Measurements from ENCODE around the gene SCAMP5. TPM values are rescaled to one million over a fixed set of nuclear protein-coding genes. Genes with fewer than 3 reads are reported as not detected.
A peak's percentile ranks its signal among the peaks of the same experiment; 100 is the strongest.

The SCAMP5 gene
- total and polyA plus RNA-seq, 2 of the 13 experiments (the other 11 are each of a cell fraction or from before 2014, with no cell fraction given) = 34.3 to 49.0 TPM

DNA sequence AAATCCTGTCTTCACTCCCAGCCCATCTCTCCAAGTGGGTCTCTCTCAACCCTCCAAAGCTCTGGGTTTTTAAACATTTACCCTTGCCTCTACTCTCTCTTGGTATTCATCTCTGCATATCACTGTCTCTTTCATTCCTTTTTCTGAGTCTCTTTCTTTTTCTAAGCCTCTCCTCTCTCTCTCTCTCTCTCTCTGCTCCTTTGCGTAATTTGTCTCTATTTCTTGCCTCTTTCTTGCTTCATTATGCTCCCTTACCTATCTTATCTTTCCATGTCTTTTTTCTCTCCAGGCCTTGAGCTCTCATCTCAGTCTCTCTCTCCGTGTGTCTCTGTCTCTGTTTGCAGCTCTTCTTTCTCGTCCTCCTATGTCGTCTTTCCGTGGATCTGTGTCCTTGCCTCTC, 678 bp upstream of the SCAMP5 start (continued):
- TF ChIP-seq MAFK (conservative IDR thresholded peaks at IDR 0.05 in 1 of 2, IDR thresholded peaks at IDR 0.05 in 1 of 2; ENCODE audit: low read length in 2 of 2) (no peak), NPAS2 (CRISPR knock-in tag; IDR thresholded peaks at IDR 0.05; ENCODE audit: borderline replicate concordance) (no peak), PLRG1 (conservative IDR thresholded peaks at IDR 0.05) (no peak)

DNA sequence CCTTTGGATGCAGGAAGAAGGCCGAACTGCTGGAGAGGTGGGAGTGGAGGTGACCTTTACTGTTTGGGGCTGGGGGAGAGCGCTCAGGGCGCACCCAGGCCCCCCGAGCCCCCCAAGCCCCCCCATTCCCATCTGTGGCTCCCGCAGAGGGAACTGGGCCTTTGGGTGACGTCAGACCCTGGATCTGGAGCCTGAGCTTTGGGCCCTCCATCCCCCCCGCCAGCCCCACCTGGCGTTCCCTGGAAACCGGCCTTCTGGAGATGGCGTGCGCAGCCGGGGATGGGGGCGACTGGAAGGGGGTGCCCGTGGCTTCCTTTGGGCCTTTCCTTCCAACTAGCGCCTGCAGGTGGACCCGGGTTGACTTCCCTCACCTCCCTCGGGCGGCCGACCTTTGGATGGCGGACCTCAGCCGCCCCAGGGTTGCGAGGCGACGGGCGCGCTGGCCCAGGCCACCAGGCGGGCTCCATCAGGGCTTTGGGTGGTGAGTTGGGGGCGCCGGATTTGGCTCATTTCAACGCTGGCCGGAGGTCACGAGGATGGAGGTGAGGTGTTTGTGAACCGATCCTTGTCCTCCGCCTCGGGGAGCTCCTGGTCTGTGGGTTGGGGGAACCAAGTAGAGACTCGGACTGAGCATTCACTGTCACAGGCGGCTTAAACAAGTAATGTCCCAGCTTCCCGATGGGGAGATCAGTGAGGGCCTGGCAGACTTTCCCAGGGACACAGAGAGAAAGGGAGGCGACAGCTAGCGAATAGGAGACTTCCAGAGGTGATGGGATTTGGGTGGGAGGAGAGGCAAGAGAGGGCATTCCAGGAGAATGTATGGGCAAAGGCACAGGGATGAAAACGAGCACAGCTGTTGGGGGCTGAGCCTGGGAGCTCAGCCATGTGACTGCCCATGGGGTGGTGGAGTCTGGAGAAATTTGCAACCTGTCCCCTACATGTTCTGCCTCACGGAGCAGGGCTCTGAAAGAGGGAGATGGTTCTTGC, 709 bp downstream of the SCAMP5 start:
- peak; percentile 50 for DNase-seq (ENCODE audit: low spot score)
- Histone ChIP-seq H3K36me3 (replicated peaks in 1 of 2; ENCODE audit: control insufficient read depth in 1 of 2, insufficient read depth in 2 of 2, low read length in 2 of 2) (no peaks in the 10 kb centered on the region), H3K27me3 (ENCODE audit: control insufficient read depth in 1 of 2, insufficient read depth in 2 of 2, low read length in 2 of 2) (no peaks in the 10 kb centered on the region), H3K9ac (ENCODE audit: insufficient read depth, low read depth, low read length) (peak overlapping the region; percentile 62), H3K4me3 (replicated peaks in 1 of 3; ENCODE audit: insufficient read depth in 1 of 3, low read depth in 2 of 3, low read length in 3 of 3) (peak overlapping the region; percentile 79 to 96 (median 95)), H3K79me2 (ENCODE audit: insufficient read depth, low read length) (peaks cover 19% of the 10 kb centered on the region), H3K9me3 (ENCODE audit: low read length) (no peaks in the 10 kb centered on the region), H3K4me2 (ENCODE audit: low read depth, low read length) (peak overlapping the region; percentile 96), H3K4me1 (ENCODE audit: insufficient read depth, low read length) (peaks cover 21% of the 10 kb centered on the region), H2AFZ (ENCODE audit: low read length) (no peak overlapping the region), H3K27ac (ENCODE audit: extremely low read length, insufficient read depth, low read length) (peak overlapping the region; percentile 71), H4K20me1 (ENCODE audit: insufficient read depth, low read length) (no peaks in the 10 kb centered on the region; the same call in 1 of the 2 replicates)
- CTCF ChIA-PET (ENCODE audit: low intra/inter-chr PET ratio, low total read pairs) = no interaction called here
- TSS peak; percentile 49 for BruUV-seq (replicated peaks)
- FAIRE-seq = no peak
- 7% methylated on average over 24 of the region's 42 CpGs for WGBS (ENCODE audit: low lambda C conversion rate)
- in situ Hi-C loops (cut with HindIII; ENCODE audit: extremely low pct_ligation_motif_present, low pct_unique_long_range_greater_than_20kb) (no loop called here), intact Hi-C loops (cut with micrococcal nuclease; ENCODE audit: unreplicated experiment) (no loop called here)
- ATAC-seq = peak; percentile 88
- POLR2A ChIA-PET = interaction anchor here (0.9 to 2.1 kb wide), 6 partner anchors 7 to 373 kb away, joined by 3 to 17 read pairs (median 6); partner anchors contain the start of genes COX5A, FAM219B, MAN2C1 and PPCDC
- TF ChIP-seq TGIF2 (CRISPR knock-in tag; IDR thresholded peaks at IDR 0.05) = no peak
- peak; percentile 57; the same call in 1 of the 2 replicates for TF ChIP-seq PITX1 (CRISPR knock-in tag; IDR thresholded peaks at IDR 0.05)
- TF ChIP-seq, protein P1, sequence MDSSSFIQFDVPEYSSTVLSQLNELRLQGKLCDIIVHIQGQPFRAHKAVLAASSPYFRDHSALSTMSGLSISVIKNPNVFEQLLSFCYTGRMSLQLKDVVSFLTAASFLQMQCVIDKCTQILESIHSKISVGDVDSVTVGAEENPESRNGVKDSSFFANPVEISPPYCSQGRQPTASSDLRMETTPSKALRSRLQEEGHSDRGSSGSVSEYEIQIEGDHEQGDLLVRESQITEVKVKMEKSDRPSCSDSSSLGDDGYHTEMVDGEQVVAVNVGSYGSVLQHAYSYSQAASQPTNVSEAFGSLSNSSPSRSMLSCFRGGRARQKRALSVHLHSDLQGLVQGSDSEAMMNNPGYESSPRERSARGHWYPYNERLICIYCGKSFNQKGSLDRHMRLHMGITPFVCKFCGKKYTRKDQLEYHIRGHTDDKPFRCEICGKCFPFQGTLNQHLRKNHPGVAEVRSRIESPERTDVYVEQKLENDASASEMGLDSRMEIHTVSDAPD (CRISPR knock-in tag; IDR thresholded peaks at IDR 0.05) = no peak
- TF ChIP-seq, protein P2, sequence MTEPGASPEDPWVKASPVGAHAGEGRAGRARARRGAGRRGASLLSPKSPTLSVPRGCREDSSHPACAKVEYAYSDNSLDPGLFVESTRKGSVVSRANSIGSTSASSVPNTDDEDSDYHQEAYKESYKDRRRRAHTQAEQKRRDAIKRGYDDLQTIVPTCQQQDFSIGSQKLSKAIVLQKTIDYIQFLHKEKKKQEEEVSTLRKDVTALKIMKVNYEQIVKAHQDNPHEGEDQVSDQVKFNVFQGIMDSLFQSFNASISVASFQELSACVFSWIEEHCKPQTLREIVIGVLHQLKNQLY (CRISPR knock-in tag; IDR thresholded peaks at IDR 0.05) = no peak
- no peak for TF ChIP-seq ELF3 (CRISPR knock-in tag; IDR thresholded peaks at IDR 0.05)
- TF ChIP-seq ZFP36L2 (CRISPR knock-in tag; IDR thresholded peaks at IDR 0.05) = no peak
- TF ChIP-seq BORCS8-MEF2B (CRISPR knock-in tag; IDR thresholded peaks at IDR 0.05) = no peak
- TF ChIP-seq XBP1 (CRISPR knock-in tag; IDR thresholded peaks at IDR 0.05) = no peak
- TF ChIP-seq, protein P3, sequence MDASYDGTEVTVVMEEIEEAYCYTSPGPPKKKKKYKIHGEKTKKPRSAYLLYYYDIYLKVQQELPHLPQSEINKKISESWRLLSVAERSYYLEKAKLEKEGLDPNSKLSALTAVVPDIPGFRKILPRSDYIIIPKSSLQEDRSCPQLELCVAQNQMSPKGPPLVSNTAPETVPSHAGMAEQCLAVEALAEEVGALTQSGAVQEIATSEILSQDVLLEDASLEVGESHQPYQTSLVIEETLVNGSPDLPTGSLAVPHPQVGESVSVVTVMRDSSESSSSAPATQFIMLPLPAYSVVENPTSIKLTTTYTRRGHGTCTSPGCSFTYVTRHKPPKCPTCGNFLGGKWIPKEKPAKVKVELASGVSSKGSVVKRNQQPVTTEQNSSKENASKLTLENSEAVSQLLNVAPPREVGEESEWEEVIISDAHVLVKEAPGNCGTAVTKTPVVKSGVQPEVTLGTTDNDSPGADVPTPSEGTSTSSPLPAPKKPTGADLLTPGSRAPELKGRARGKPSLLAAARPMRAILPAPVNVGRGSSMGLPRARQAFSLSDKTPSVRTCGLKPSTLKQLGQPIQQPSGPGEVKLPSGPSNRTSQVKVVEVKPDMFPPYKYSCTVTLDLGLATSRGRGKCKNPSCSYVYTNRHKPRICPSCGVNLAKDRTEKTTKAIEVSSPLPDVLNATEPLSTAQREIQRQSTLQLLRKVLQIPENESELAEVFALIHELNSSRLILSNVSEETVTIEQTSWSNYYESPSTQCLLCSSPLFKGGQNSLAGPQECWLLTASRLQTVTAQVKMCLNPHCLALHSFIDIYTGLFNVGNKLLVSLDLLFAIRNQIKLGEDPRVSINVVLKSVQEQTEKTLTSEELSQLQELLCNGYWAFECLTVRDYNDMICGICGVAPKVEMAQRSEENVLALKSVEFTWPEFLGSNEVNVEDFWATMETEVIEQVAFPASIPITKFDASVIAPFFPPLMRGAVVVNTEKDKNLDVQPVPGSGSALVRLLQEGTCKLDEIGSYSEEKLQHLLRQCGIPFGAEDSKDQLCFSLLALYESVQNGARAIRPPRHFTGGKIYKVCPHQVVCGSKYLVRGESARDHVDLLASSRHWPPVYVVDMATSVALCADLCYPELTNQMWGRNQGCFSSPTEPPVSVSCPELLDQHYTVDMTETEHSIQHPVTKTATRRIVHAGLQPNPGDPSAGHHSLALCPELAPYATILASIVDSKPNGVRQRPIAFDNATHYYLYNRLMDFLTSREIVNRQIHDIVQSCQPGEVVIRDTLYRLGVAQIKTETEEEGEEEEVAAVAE (CRISPR knock-in tag; IDR thresholded peaks at IDR 0.05; ENCODE audit: borderline replicate concordance) = no peak
- TF ChIP-seq RBM39 (IDR thresholded peaks at IDR 0.05; ENCODE audit: low read depth, low read length, poor library complexity, severe bottlenecking) = no peak
- no peak for TF ChIP-seq MTF2 (CRISPR knock-in tag; IDR thresholded peaks at IDR 0.05; ENCODE audit: borderline replicate concordance)

Measured in HepG2 (cell line).